GM21619 (cell line): ENCODE measurements around the gene ADPRHL1.
"Not testable (repeated sequence)": the region's sequence is repeated elsewhere in the genome, so short reads cannot be mapped to it uniquely, and the experiment has no call there.

Source experiments
- ATAC-seq: cut with Tn5 transposase; IDR thresholded peaks from one replicate; pipeline ENCODE4 v1.9.1; 2021; ENCODE audit not compliant: unreplicated experiment

The ADPRHL1 gene

DNA sequence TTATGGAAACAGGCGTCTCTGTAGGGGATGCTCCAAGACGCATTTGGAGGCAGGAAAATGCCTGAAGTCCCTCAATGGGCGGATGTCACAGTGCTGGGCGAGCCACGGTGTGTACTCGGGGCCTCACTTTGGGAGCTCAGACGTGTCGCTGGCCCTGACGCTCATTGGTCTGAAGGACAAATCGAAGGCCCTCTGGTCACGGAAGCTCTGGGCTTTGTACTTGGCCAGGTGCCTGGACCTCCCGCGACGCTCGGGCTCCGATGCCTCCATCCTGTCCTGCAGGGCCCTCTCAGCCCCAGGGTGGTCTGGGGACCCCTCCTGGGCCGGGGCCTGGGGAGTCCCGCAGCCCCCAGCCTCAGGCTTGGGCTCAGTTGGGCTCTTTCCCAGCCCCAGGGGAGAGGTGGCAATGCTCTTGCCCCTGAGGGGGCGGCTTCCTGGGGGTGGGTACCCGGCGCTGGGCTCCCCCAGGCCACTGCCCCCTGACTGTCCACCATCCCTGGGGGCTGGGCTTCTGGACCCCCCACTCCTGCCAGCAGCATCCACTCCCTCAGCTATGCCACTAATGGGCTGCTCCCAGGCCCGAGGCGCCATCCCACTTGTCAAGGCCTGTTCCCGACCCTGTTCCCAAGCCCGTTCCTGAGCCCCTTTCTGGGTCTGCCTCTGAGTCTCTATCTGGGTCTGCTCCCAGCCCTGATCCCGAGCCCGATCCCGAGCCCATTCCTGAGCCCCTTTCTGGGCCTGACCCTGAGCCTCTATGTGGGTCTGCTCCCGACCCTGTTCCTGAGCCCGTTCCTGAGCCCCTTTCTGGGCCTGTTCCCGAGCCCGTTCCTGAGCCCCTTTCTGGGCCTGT is 49.8 kb downstream of the ADPRHL1 start:
- ATAC-seq: no peak

DNA sequence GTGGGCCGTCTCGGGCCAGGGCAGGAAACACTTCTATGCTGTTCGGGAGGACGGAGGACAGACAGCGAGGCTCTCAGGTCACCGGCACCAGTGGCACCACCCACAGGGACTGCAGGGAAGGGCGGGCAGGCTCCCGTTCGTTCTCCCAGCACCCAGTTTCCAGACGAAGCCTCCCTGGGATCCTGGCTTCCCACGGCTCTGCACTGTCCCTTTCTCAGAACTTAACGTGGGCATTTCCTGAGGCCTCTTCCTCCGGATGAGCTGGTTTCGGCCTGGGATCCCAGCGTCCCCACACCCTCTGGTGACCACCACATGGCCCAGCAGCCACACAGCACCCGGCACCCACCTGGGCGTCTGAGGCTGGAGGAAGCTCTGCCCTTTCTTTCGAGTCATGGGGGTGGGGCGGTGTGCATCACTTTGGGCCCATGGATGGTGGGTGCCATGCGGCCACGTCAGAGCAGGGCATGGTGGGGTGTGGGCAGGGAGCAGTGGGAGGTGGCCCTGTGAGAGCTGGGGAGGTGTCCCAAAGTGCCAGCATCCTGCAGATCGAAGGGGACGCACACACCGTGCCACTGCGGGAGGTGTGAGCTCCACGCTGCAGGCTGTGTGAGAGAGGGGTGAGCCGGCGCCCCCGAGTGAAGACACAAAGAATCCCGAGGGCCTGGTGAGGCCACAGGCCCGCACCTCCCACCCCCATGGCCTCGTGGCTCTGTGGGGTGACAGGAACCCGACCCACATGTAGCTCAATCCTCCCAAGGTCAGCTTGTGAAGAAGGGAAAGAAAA is 50.6 kb downstream of the ADPRHL1 start:
- no peak for ATAC-seq

DNA sequence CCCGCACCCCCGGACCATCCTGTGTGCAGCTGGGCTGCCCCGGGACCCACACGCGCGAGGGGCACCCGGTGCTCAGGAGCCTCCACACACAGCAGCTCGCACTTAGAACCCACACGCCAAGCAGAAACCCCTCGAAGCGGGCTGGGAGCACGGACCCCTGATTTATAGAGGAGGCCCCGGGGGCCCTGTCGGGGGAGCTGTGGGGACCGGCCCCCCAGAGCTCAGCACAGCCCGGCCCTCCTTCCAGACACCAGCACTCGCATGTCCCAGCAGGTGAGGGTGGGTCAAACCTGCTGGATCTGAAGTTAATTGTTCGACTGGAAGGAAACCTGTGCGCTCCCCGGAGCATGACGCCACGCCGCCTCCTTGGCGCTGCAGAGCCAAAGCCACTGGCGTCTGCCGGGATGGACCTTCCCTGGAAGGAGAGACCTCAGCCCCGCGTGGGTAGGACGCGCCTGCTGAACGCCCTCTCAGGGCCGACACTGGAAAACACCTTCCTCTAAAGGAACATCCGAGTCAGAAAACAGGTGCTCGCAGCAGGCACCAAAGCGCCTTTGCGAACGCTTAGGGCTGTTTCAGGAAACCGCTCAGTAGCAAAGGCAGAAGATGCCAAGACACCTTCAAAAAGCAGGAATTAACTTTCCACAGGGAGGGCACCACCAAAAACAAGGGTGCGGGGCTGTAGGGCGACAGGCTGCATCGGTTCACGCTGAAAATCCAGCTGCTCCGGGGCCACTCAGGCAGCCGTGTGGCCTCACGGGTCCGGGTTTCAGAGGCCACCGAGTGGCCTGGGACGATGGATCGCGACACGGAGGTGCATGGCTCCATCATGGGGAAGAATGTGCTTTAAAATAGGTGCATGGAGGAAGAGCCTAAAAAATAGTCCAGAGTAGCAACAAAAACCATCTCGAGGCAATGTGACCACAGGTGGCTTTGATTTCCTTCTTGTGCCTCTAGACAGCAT is 51.6 kb downstream of the ADPRHL1 start:
- ATAC-seq: no peak

DNA sequence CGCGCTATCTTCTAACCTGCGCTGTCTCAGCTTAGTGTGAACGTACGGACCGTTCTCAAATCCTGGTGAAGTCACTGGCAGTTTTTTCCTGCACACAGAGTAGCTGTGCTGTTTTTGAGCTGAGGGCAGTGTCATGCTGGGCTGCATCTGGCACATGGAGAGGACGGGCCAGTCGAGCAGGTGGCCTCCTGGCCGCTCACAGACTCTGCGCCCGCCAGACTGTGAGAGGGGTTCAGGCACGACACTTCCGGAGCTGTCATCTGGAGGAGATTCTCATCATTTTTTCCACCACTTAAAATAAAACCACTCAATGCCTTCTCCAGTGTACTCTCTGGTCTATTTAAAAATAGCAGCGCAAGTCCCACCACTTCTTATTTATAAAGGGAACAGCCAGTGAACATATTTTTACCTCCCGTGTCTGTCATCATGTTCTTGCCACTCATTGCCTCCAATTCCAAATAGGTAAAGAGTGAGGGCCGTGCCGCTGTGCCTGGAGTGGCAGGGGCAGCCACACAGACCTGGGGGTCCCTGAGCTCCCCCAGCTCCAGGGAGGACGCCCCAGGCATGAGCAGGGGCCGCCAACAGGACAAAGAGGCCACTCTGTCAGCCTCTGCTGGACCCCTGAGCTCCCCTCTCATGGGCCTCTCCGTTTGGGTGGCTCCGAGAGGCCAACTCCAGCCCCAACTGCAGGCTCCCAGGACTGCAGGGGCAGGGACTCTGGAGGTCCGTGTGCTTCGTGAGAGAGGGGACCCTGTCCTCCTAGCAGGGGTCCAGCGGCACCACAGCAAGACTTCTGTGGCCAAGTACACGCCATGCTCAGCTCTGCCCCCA is 52.5 kb downstream of the ADPRHL1 start:
- no peak for ATAC-seq

DNA sequence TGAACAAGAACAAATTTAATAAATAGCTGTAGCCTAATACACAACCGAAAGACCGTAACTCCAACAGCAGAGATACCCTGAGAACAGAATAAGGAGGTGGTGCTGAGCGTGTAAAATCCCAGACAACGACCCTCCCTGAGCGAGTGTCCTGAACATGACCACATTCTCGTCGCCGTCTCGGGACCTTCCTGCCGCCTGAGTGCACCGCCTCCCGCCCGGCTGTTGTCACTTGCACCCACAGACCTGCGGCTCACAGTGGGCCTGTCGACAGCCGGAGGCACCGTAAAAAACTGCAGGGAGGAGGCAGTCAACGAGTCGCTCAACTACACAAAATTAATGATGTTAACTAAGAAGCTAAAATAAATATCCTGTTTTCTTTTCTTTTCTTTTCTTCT is 53.5 kb downstream of the ADPRHL1 start:
- ATAC-seq: no peak

DNA sequence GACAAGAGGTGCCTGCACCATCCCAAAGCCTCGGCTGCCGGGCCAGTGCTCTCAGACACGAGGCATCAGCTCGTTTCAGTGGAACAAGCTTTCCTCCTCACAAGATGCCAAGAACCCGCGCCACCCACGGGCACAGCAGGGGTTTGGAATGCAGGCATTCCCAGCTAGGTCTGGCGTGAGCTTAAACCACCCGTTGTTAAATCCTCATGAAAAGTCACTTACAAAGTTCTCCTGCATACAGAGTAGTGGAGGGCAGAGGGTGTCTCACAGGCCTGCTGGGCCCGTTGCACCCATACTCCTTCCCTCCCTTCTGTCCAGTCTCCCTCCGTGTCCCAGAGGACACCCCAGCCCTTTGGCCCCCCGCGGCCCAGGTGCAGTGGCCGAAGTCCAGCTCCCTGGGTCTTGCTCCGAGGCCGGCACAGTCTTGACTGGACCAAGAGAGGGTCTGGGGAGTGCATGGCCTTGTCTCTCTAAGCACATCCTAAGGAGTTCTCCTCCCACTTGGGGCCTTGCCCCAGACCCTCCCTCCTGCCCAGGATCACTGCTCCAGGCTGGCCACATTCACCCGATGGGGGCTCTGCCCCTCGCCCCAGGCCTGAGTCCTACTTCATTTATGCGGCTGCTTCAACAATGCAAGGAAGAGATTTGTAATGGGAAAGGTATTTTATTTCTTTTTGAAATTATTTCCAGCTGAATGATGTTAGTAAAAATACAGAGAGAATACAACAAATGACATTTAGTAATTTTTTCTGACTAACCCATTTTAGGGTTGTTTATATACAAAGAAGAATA is 54.1 kb downstream of the ADPRHL1 start:
- no peak for ATAC-seq

DNA sequence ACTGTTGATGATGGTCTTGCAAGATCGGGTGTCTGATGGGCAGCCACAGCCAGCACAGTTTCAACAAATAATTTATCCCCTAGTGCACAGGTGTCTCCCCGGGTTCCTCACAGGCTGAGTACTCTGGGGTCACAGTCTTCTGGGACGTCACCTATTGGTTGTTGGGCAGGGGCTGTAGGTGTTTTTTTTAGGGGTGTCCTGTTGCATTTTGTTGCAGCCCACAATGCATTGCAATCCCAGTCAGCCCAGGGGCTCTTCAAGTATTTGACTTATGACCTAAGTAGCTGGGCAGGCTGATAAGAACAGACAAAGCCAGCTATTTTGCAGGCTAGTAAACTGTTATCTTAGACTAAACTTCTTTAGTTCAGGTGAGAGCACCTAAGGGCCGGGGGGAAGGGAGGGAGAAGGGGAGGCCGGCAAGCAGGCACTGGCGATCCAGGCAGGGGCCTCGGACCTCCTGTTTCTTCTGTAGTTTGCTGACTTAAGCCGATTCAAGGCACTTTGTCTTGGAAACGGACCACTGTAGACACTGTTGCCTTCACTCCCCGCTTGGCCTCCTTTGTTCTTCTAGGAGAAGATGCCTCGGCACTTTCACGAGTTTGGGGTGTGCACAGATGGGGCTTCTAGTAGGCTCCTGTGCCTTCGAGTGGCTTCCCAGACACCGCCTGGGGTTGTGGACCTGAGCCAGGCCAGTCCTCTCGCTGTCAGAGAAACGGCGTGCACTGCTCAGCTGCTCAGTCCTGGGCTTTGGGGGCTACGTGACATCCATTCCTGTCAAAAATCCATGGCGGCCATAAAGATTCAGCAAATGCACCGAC is 55.5 kb downstream of the ADPRHL1 start:
- no peak for ATAC-seq

DNA sequence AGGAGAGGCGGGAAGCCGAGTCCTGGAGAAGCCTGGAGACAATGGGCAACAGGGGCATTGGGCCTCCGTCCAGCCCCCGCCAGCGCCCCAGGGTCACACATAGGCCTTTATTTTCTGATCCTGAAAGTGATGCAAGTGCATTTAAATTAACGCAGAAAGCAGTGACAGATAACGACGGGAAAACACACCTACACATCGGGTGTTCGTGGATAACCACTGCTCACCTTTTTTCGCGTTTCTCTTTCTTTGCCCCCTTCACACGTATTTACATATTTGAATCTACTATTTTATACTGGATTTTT is 59.0 kb downstream of the ADPRHL1 start:
- ATAC-seq: no peak

DNA sequence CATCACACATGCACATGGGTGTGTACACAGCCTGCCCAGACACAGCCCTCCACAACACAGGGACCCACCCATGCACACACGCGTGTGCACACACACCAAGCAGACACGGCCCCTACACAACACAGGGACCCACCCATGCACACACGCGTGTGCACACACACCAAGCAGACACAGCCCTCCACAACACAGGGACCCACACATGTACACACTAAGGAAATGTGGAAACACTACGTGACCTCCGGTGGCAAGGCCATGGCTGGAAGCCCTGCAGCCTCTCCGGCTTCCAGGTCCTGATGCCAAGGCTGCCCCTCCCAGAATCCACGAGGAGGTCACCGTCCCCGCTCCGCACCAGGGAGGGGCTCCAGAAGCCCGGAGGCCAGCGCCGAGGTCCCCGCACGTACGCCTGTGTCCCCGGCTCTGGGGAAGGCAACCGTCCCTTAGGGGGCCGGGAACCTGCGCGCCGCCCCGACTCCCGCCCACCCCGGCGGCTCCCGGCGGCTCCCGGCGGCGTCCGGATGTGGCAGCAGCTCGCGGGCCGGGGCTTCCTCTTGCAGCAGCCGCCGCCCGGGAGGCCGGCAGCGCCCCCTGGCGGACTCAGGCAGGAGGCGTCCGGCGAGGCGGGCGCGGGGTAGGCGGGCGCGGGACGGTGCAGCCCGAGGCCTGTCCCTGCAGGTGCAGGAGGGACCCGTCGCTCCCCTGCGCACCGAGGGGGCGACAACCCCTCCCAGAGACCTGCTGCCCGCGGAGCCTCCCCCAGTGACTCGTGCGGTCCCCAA is 59.5 kb downstream of the ADPRHL1 start:
- peak; percentile 92 for ATAC-seq

DNA sequence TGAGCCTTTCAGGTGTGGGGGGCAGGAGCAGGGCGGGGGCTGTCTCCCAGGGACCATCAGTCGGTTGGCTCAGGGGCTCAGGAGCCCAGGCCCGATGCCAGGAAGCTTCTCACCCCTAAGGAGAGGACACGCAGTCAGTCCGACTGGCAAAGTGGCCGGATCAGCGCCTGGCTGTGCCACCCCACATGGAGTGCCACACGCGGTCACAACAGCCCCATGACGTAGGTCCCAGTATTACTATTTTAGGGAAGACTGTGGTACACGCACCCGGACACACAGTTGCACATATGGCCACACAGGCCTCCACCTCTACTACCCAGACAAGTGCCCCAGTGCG is 60.1 kb downstream of the ADPRHL1 start:
- ATAC-seq: no peak

DNA sequence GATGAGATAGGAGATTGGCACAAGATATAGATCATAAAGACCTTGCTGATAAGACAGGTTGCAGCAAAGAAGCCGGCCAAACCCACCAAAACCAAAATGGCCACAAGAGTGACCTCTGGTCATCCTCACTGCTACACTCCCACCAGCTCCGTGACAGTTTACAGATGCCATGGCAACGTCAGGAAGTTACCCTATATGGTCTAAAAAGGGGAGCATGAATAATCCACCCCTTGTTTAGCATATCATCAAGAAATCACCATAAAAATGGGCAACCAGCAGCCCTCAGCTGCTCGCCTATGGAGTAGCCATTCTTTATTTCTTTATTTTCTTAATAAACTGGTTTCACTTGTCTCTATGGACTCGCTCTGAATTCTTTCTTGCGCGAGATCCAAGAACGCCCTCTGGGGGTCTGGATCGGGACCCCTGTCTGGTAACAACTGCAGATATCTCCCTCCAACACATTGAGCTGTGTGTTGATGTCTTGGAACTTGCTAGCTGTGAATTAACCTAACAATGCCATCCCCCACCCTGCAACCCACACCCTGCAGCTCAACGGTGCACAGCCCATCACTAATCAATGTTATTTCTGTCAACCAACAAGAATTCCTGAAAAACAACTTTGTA is 62.3 kb downstream of the ADPRHL1 start:
- no peak for ATAC-seq

DNA sequence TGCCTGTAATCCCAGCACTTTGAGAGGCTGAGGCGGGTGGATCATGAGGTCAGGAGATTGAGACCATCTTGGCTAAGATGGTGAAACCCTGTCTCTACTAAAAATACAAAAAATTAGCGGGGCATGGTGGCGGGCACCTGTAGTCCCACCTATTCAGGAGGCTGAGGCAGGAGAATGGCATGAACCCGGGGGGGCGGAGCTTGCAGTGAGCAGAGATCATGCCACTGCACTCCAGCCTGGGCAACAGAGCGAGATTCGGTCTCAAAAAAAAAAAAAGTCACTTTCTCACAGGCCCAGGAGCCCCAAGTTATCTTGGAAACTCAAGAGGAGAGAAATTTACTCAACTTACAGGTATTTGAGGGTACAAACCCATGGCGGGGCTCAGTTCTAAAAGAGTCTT is 63.7 kb downstream of the ADPRHL1 start:
- ATAC-seq: not testable (repeated sequence)

DNA sequence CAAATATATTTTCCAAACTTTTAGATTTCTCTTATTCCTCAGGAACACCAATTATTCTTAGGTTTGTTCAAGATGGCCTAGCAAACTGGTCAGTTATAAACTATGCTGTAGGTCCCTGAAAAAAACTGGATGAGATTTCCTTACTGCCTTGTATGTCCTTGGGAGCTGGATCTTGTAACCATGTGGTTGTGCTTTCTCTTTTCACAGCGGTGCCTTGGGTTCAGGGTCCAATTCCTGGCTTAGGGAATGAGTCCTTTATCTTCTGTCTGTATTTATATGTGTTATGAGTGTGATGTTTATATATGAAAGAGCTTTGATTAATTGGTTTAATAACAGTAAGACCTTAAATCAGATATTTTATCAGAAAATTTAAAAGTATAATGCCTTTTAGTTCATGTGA is 65.9 kb downstream of the ADPRHL1 start:
- no peak for ATAC-seq

DNA sequence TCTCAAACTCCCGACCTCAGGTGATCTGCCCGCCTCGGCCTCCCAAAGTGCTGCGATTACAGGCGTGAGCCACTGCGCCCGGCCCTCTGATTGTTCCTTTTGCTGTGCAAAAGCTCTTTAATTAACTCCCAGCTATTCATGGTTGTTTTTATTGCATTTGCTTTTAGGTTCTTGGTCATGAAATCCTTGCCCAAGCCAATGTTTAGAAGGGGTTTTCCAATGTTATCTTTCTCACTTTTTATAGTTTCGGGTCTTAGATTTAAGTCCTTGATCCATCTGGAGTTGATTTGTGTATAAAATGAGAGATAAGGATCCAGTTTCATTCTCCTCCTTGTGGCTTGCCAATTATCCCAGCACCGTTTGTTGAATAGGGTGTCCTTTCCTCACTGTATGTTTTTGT is 70.2 kb downstream of the ADPRHL1 start:
- ATAC-seq: no peak

DNA sequence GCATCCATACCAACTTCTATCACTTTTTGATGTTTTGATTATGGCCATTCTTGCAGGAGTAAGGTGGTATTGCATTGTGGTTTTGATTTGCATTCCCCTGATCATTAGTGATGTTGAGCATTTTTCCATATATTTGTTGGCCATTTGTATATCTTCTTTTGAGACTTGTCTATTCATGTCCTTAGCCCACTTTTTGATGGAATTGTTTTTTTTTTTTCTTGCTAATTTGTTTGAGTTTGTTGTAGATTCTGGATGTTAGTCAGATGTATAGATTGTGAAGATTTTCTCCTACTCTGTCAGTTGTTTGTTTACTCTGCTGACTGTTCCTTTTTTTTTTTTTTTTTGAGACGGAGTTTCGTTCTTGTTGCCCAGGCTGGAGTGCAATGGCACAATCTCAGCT is 70.7 kb downstream of the ADPRHL1 start:
- not testable (repeated sequence) for ATAC-seq

DNA sequence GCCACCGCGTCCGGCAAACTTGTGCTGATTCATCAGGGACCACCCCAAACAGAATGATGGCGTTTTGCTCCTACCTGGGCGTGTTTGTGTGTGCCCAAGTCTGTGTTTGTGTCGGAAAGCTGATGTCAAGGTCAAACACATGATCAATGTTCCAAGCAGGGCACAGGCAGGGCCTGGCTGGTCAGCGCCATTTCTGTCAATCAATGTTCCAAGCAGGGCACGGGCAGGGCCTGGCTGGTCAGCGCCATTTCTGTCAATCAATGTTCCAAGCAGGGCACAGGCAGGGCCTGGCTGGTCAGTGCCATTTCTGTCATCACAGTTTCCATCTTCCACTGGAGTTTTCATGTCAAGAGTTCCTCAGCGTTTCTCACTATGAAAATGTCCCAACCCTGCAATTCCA is 74.5 kb downstream of the ADPRHL1 start:
- ATAC-seq: no peak

DNA sequence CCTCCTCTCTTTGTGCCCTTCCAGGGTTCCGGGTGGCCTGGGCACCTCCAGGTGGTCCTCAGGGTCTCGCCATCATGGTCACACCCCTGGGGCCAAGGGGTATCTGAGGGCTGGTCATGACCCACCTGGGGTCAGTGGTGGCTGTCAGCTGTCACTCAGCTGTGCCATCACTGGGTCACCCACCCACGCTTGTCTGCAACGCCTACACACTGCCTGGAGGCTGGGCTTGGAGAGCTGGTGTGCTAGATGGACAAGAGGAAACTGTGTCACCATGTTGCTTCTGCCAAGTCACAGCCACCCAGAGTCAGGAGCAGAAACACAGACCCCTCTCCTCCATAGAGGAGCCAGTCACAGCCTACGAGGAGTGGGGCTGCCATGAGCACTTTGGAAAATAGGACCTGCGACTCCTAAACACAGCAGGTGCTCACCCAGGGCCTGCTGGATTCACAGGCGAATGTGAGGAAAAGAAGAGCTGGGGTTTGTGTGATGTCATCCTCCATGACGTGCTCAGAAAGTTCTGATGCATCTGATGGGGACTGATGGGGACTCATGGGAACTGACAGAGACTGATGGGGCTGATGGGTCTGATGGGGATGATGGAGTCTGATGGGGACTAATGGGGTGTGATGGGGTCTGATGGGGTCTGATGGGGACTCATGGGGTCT is 78.6 kb downstream of the ADPRHL1 start:
- ATAC-seq: no peak
